C4-2B (cell line): Measurements from ENCODE around the gene KAT8.

Source experiments
- ZFX ChIP-seq: fragments of 450-650 bp; IDR thresholded peaks from 2 replicates; pipeline ENCODE4 v1.6.1; 2017
- TF ChIP-seq, protein P1 (sequence below): fragments of 450-650 bp; conservative IDR thresholded peaks from 2 replicates; pipeline ENCODE4 v1.5.1; 2017; ENCODE audit warnings: mild to moderate bottlenecking

DNA sequence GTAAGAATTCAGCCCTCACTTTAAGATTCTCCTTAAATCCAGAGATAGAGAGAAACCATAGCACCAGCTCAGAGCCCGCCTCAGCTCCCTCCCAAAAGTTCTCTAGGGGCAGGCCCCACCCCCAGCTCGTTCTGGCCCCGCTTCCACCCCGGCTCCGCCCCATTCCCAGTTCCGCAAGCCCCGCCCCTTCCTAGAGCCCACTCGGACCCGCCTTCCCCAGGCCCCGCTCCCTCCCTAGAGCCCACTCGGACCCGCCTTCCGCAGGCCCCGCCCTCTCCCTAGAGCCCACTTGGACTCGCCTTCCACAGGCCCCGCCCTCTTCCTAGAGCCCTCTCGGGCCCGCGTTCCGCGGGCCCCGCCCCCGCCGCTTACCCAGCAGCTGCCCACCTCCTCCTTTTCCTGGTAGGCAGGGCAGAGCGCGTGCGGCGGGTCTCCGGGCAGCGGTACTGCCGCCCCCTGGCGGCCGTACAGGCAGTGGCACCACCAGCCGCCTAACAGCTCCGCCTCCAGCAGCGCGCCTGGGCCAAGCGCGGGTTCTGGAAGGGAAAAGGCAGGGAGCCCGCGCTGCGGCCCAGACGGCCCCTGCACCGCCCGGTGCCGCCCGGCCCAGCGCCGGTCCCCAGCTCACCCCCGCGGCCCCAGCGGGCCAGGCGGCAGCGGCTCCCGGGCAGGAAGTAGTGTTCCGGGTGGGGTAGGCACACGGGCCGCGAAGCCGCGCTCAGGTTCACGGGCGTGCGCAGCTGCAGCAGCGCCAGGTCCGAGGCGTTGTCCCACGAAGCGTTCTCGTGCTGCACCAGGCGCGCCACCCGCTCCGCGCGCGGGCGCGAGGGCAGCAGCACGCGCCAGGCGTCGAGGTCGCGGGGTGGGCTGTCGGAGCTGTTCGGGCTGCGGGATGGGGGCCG is 24.9 kb downstream of the KAT8 start:
- TF ChIP-seq, protein P1, sequence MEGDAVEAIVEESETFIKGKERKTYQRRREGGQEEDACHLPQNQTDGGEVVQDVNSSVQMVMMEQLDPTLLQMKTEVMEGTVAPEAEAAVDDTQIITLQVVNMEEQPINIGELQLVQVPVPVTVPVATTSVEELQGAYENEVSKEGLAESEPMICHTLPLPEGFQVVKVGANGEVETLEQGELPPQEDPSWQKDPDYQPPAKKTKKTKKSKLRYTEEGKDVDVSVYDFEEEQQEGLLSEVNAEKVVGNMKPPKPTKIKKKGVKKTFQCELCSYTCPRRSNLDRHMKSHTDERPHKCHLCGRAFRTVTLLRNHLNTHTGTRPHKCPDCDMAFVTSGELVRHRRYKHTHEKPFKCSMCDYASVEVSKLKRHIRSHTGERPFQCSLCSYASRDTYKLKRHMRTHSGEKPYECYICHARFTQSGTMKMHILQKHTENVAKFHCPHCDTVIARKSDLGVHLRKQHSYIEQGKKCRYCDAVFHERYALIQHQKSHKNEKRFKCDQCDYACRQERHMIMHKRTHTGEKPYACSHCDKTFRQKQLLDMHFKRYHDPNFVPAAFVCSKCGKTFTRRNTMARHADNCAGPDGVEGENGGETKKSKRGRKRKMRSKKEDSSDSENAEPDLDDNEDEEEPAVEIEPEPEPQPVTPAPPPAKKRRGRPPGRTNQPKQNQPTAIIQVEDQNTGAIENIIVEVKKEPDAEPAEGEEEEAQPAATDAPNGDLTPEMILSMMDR = peak; percentile 98
- peak; percentile 82; the same call in 1 of the 2 replicates for TF ChIP-seq ZFX
